ENCODE data around the gene PRKG1.

PRKG1 gene

GRCh38 chr10:52312942-52313255 is 1238.6 kb downstream of the PRKG1 start:
- TF ChIP-seq REST (IDR thresholded peaks at IDR 0.05; ENCODE audit: insufficient read depth in 1 of 2, low read depth in 2 of 2, low read length in 2 of 2) (no peak), TAF1 (IDR thresholded peaks at IDR 0.05; ENCODE audit: borderline replicate concordance, insufficient read depth, low read length) (no peak), POLR2AphosphoS5 (IDR thresholded peaks at IDR 0.05; ENCODE audit: low read depth, low read length) (no peak), FOXP2 (optimal IDR thresholded peaks at IDR 0.05; ENCODE audit: borderline replicate concordance, extremely low read depth, extremely low read length, insufficient read depth) (no peak), SIN3A (IDR thresholded peaks at IDR 0.05; ENCODE audit: borderline replicate concordance, insufficient read depth, low read length) (no peak)

GRCh38 chr10:52313256-52313932 is 1239.1 kb downstream of the PRKG1 start:
- TF ChIP-seq FOXP2 (optimal IDR thresholded peaks at IDR 0.05; ENCODE audit: borderline replicate concordance, extremely low read depth, extremely low read length, insufficient read depth): no peak
- no peak for TF ChIP-seq TAF1 (IDR thresholded peaks at IDR 0.05; ENCODE audit: borderline replicate concordance, insufficient read depth, low read length)
- no peak for TF ChIP-seq SIN3A (IDR thresholded peaks at IDR 0.05; ENCODE audit: borderline replicate concordance, insufficient read depth, low read length)
- no peak for TF ChIP-seq REST (IDR thresholded peaks at IDR 0.05; ENCODE audit: insufficient read depth in 1 of 2, low read depth in 2 of 2, low read length in 2 of 2)
- TF ChIP-seq POLR2AphosphoS5 (IDR thresholded peaks at IDR 0.05; ENCODE audit: low read depth, low read length): no peak

- TF ChIP-seq TAF1 (IDR thresholded peaks at IDR 0.05; ENCODE audit: borderline replicate concordance, insufficient read depth, low read length): no peak
- TF ChIP-seq POLR2AphosphoS5 (IDR thresholded peaks at IDR 0.05; ENCODE audit: low read depth, low read length): no peak
- peak; percentile 28 for TF ChIP-seq FOXP2 (optimal IDR thresholded peaks at IDR 0.05; ENCODE audit: borderline replicate concordance, extremely low read depth, extremely low read length, insufficient read depth)
Observed at GRCh38 chr10:52313933-52314821, 1239.9 kb downstream of the PRKG1 start, which contains the start of gene DKK1. TSS of gene DKK1 (plus strand) at chr10:52314281. CDS start at chr10:52314435, 154 bp downstream.

GRCh38 chr10:52314822-52315552 is 1240.7 kb downstream of the PRKG1 start:
- TF ChIP-seq TAF1 (IDR thresholded peaks at IDR 0.05; ENCODE audit: borderline replicate concordance, insufficient read depth, low read length) (no peak), FOXP2 (optimal IDR thresholded peaks at IDR 0.05; ENCODE audit: borderline replicate concordance, extremely low read depth, extremely low read length, insufficient read depth) (no peak), SIN3A (IDR thresholded peaks at IDR 0.05; ENCODE audit: borderline replicate concordance, insufficient read depth, low read length) (no peak)

- TF ChIP-seq POLR2AphosphoS5 (IDR thresholded peaks at IDR 0.05; ENCODE audit: low read depth, low read length) (no peak), SIN3A (IDR thresholded peaks at IDR 0.05; ENCODE audit: borderline replicate concordance, insufficient read depth, low read length) (no peak), TAF1 (IDR thresholded peaks at IDR 0.05; ENCODE audit: borderline replicate concordance, insufficient read depth, low read length) (no peak), FOXP2 (optimal IDR thresholded peaks at IDR 0.05; ENCODE audit: borderline replicate concordance, extremely low read depth, extremely low read length, insufficient read depth) (no peak), REST (IDR thresholded peaks at IDR 0.05; ENCODE audit: insufficient read depth in 1 of 2, low read depth in 2 of 2, low read length in 2 of 2) (no peak)
Observed at GRCh38 chr10:52316001-52316400, 1241.7 kb downstream of the PRKG1 start.
